Memory B cell (primary cell): ENCODE results near the gene SAMD13.
A peak's percentile ranks its signal among the peaks of the same experiment; 100 is the strongest.

ENCODE experiments used
- ATAC-seq: fragments of 150-1000 bp; cut with Tn5 transposase; 2 replicates; pipeline ENCODE4 v1.10.0; 2021; ENCODE audit warnings: low read depth, mild to moderate bottlenecking, moderate library complexity
- DNase-seq, 2 donors: peaks; one replicate each; pipeline ENCODE4 v3.0.0; 2022; ENCODE audit warnings: low spot score in 2 of 2
- H3K27ac Mint-ChIP-seq: one replicate; pipeline ENCODE4 v1.8.0; 2022; ENCODE audit warnings: mild to moderate bottlenecking, moderate library complexity, mixed read lengths
- H3K27me3 Mint-ChIP-seq: one replicate; pipeline ENCODE4 v1.8.0; 2022; ENCODE audit warnings: mixed read lengths
- H3K36me3 Mint-ChIP-seq: one replicate; pipeline ENCODE4 v1.8.0; 2022; ENCODE audit warnings: mild to moderate bottlenecking, mixed read lengths
- H3K4me1 Mint-ChIP-seq: one replicate; pipeline ENCODE4 v1.8.0; 2022; ENCODE audit warnings: mixed read lengths
- H3K4me3 Mint-ChIP-seq: one replicate; pipeline ENCODE4 v1.8.0; 2022; ENCODE audit warnings: mild to moderate bottlenecking, moderate library complexity, mixed read lengths
- H3K9me3 Mint-ChIP-seq: one replicate; pipeline ENCODE4 v1.8.0; 2022; ENCODE audit warnings: mixed read lengths

The SAMD13 gene

GRCh38 chr1:84301004-84301784 lies at the start of gene SAMD13:
Gene SAMD13 (plus strand): TSS chr1:84301708. CDS start chr1:84303235, 1,527 bp downstream.
- Mint-ChIP-seq H3K27ac (peak within 1 kb of the TSS; percentile 3), H3K4me1 (peaks cover 22% of the 10 kb centered on the region), H3K9me3 (no peaks in the 10 kb centered on the region), H3K4me3 (peak within 1 kb of the TSS; percentile 67), H3K27me3 (peaks cover 3% of the 10 kb centered on the region), H3K36me3 (no peaks in the 10 kb centered on the region)
- DNase-seq (no peak), ATAC-seq (peak; percentile 28)

- no peak for ATAC-seq
- Mint-ChIP-seq H3K27ac (no peak overlapping the region), H3K4me3 (no peak overlapping the region), H3K9me3 (peaks cover 8% of the 10 kb centered on the region), H3K27me3 (no peaks in the 10 kb centered on the region), H3K4me1 (no peaks in the 10 kb centered on the region), H3K36me3 (peaks cover 2% of the 10 kb centered on the region)
- DNase-seq: no peak
Measured at GRCh38 chr1:84253036-84253435, 48.5 kb upstream of the SAMD13 start.

- H3K4me3 Mint-ChIP-seq: no peak overlapping the region
- peaks cover 2% of the 10 kb centered on the region for H3K36me3 Mint-ChIP-seq
- H3K27me3 Mint-ChIP-seq: no peaks in the 10 kb centered on the region
- H3K27ac Mint-ChIP-seq: no peak overlapping the region
- H3K4me1 Mint-ChIP-seq: no peaks in the 10 kb centered on the region
- DNase-seq: no peak
- H3K9me3 Mint-ChIP-seq: peaks cover 8% of the 10 kb centered on the region
- ATAC-seq: no peak
Measured at GRCh38 chr1:84253891-84254290, 47.6 kb upstream of the SAMD13 start.

- Mint-ChIP-seq H3K27ac (no peak overlapping the region), H3K27me3 (no peaks in the 10 kb centered on the region), H3K4me1 (peaks cover 2% of the 10 kb centered on the region), H3K9me3 (peaks cover 8% of the 10 kb centered on the region), H3K4me3 (no peak overlapping the region), H3K36me3 (peaks cover 2% of the 10 kb centered on the region)
- ATAC-seq (no peak), DNase-seq (no peak)
Measured at GRCh38 chr1:84254703-84255238, 46.7 kb upstream of the SAMD13 start.

GRCh38 chr1:84255582-84255981 lies 45.9 kb upstream of the SAMD13 start:
- no peak for DNase-seq
- Mint-ChIP-seq H3K36me3 (peaks cover 2% of the 10 kb centered on the region), H3K27ac (no peak overlapping the region), H3K9me3 (peaks cover 6% of the 10 kb centered on the region), H3K4me3 (no peak overlapping the region), H3K4me1 (peaks cover 2% of the 10 kb centered on the region), H3K27me3 (no peaks in the 10 kb centered on the region)
- no peak for ATAC-seq

GRCh38 chr1:84257617-84258016 lies 43.9 kb upstream of the SAMD13 start:
- no peaks in the 10 kb centered on the region for H3K36me3 Mint-ChIP-seq
- no peak for DNase-seq
- H3K9me3 Mint-ChIP-seq: no peaks in the 10 kb centered on the region
- ATAC-seq: no peak
- H3K4me1 Mint-ChIP-seq: peaks cover 2% of the 10 kb centered on the region
- H3K4me3 Mint-ChIP-seq: no peak overlapping the region
- H3K27ac Mint-ChIP-seq: no peak overlapping the region
- H3K27me3 Mint-ChIP-seq: no peaks in the 10 kb centered on the region

- ATAC-seq (no peak), DNase-seq (no peak)
- H3K4me1 Mint-ChIP-seq: peaks cover 2% of the 10 kb centered on the region
- H3K4me3 Mint-ChIP-seq: no peak overlapping the region
- no peak overlapping the region for H3K27ac Mint-ChIP-seq
- H3K9me3 Mint-ChIP-seq: no peaks in the 10 kb centered on the region
- H3K36me3 Mint-ChIP-seq: no peaks in the 10 kb centered on the region
- no peaks in the 10 kb centered on the region for H3K27me3 Mint-ChIP-seq
Measured at GRCh38 chr1:84259376-84259775, 42.1 kb upstream of the SAMD13 start.

GRCh38 chr1:84259989-84260388 lies 41.5 kb upstream of the SAMD13 start:
- H3K36me3 Mint-ChIP-seq: no peaks in the 10 kb centered on the region
- no peak overlapping the region for H3K27ac Mint-ChIP-seq
- no peaks in the 10 kb centered on the region for H3K27me3 Mint-ChIP-seq
- H3K9me3 Mint-ChIP-seq: no peaks in the 10 kb centered on the region
- peaks cover 2% of the 10 kb centered on the region for H3K4me1 Mint-ChIP-seq
- ATAC-seq: no peak
- no peak overlapping the region for H3K4me3 Mint-ChIP-seq
- no peak for DNase-seq

GRCh38 chr1:84260852-84261518 lies 40.5 kb upstream of the SAMD13 start:
- Mint-ChIP-seq H3K36me3 (no peaks in the 10 kb centered on the region), H3K27ac (no peak overlapping the region), H3K4me1 (peaks cover 2% of the 10 kb centered on the region), H3K9me3 (no peaks in the 10 kb centered on the region), H3K27me3 (no peaks in the 10 kb centered on the region), H3K4me3 (no peak overlapping the region)
- DNase-seq (no peak), ATAC-seq (no peak)

- no peaks in the 10 kb centered on the region for H3K27me3 Mint-ChIP-seq
- no peak overlapping the region for H3K4me3 Mint-ChIP-seq
- no peak for DNase-seq
- no peaks in the 10 kb centered on the region for H3K36me3 Mint-ChIP-seq
- no peak for ATAC-seq
- no peaks in the 10 kb centered on the region for H3K9me3 Mint-ChIP-seq
- H3K27ac Mint-ChIP-seq: no peak overlapping the region
- H3K4me1 Mint-ChIP-seq: peaks cover 4% of the 10 kb centered on the region
Measured at GRCh38 chr1:84264961-84265360, 36.5 kb upstream of the SAMD13 start.

GRCh38 chr1:84265867-84266266 lies 35.6 kb upstream of the SAMD13 start:
- H3K4me1 Mint-ChIP-seq: peaks cover 7% of the 10 kb centered on the region
- no peak for DNase-seq
- no peaks in the 10 kb centered on the region for H3K27me3 Mint-ChIP-seq
- H3K27ac Mint-ChIP-seq: no peak overlapping the region
- H3K36me3 Mint-ChIP-seq: no peaks in the 10 kb centered on the region
- no peak overlapping the region for H3K4me3 Mint-ChIP-seq
- no peak for ATAC-seq
- no peaks in the 10 kb centered on the region for H3K9me3 Mint-ChIP-seq

- peaks cover 16% of the 10 kb centered on the region for H3K4me1 Mint-ChIP-seq
- ATAC-seq (no peak), DNase-seq (no peak)
- no peak overlapping the region for H3K27ac Mint-ChIP-seq
- H3K4me3 Mint-ChIP-seq: no peak overlapping the region
- H3K27me3 Mint-ChIP-seq: no peaks in the 10 kb centered on the region
- no peaks in the 10 kb centered on the region for H3K9me3 Mint-ChIP-seq
- no peaks in the 10 kb centered on the region for H3K36me3 Mint-ChIP-seq
Measured at GRCh38 chr1:84266748-84267147, 34.8 kb upstream of the SAMD13 start.

- Mint-ChIP-seq H3K27ac (no peak overlapping the region), H3K4me3 (no peak overlapping the region), H3K36me3 (no peaks in the 10 kb centered on the region), H3K4me1 (peaks cover 20% of the 10 kb centered on the region), H3K9me3 (no peaks in the 10 kb centered on the region), H3K27me3 (no peaks in the 10 kb centered on the region)
- DNase-seq (no peak), ATAC-seq (no peak)
Measured at GRCh38 chr1:84267476-84267875, 34.0 kb upstream of the SAMD13 start.

- Mint-ChIP-seq H3K27ac (no peak overlapping the region), H3K4me3 (no peak overlapping the region), H3K9me3 (no peaks in the 10 kb centered on the region), H3K27me3 (no peaks in the 10 kb centered on the region), H3K4me1 (peaks cover 26% of the 10 kb centered on the region), H3K36me3 (no peaks in the 10 kb centered on the region)
- ATAC-seq (no peak), DNase-seq (no peak)
Measured at GRCh38 chr1:84268346-84268745, 33.2 kb upstream of the SAMD13 start.
